ENCODE data around the gene TSPAN18. TPM values are rescaled to one million over a fixed set of nuclear protein-coding genes. Genes with fewer than 3 reads are reported as not detected.
A peak's percentile ranks its signal among the peaks of the same experiment; 100 is the strongest.

The TSPAN18 gene
- polyA plus RNA-seq, 12 donors = 37.3 to 67.7 (median 41.7) TPM; not detected in 1

DNA sequence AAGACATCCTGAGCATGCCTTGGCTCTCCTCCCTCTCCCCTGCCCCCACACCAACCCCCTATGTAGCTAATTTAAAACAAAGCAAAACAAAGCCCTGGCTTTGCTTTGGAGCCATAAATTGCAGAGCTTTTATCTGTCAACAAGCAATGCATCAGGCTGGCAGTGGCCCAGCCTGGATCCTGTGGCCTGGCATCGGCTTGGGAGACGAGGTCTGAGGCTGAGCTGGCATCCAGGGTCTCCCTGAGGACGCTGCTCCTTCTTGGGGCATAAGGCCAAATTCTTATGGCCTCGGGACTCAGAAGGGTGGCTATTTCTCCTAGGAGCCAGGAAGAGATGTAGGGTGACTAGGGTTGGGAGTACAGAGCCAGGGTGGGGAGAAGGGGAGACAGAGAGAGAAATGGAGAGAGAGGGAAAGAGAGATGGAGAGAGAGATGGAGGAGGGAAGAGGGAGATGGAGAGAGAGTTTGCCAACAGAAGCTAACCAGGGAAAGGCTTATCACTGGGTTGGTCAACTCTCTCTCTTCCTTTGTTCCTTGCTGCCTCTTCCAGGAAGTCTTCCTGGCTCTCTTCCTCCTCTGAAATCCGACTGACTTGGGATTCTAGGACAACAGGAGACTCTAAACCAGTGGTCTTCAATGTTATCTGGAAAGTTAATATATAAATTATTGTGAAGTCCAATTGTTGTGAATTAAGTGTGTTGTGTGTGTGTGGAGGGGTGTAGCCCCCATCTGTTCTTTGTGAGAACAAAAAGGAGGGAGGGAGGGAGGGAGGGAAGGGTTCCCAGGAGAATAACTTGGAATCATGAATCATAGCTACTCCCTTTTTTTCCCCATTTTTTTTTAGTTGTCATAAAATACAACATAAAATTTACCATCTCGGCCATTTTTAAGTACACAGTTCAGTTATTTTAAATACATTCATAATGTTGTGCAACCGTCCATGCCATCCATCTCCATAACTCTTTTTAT lies 29.1 kb downstream of the TSPAN18 start:
- no peak for DNase-seq

DNA sequence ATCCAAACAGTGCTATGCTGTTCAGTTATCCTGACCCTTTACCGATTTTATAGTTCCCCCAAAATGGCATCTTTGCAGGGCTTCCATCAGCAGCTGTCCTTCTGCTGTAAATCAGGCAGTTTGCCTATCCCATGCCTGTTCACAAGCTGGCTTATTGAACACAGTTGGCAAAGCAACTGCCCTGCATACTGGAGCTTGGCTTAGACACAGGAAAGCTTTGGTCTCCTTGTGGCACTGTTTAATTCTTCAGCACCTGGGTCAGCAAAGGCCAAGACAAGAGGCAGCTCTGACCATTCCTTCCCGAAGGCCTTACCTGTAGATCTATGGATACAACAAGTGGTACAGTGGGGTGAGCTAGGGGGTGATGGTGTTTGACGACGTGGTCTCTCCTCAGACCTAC lies 32.2 kb downstream of the TSPAN18 start:
- no peak for DNase-seq

DNA sequence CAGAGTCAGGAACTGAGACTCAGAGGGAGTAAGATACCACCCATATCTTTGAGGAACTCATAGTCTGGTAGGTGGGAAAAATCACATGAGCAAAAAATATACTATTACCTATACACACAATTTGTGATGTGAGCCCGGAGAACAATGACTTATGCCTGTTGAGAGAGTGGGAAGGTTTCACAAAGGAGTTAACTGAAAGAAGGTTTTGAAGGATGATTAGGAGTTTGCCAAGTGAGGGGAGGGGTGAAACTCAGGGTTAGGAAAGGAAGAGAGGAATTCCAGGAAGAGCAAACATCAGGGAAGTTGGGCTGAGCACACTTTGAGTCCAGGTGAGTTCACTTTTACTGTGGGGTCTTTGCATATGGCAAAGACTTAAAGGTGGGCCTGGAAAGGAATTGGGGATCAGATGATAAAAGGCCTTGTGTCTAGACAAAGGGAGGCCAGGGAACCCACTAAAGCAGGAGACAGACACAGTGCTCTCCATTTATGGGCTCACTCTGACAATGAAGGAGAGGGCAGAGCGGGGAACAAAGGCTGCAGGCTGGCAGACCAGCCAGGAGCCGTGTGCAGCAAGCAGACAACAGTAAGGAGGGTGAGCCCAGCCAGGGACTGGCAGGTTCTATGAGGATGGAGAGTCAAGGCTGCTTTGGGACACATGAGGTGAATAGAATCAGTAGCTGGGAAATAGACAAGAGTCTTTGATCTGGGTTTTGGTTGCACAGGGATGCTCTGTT lies 33.1 kb downstream of the TSPAN18 start:
- no peak for DNase-seq

DNA sequence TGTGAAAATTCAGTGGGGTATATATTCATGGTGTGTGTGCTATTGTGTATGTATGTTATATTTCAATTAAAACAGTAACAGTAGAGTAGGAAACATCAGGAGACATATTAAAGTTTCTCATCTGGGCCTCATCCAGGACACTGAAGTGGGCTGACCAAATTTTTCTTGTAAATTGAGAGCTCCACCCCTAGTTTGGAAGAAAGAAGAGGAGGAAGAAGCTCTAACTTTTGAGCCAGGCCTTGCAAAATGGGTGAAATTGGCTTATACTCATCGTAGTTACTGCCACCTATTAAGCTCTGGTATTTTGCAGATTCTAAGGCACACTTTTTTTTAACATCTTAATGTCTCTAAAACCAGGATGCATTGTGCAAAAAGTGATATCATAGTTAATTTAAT lies 33.7 kb downstream of the TSPAN18 start:
- DNase-seq = no peak

DNA sequence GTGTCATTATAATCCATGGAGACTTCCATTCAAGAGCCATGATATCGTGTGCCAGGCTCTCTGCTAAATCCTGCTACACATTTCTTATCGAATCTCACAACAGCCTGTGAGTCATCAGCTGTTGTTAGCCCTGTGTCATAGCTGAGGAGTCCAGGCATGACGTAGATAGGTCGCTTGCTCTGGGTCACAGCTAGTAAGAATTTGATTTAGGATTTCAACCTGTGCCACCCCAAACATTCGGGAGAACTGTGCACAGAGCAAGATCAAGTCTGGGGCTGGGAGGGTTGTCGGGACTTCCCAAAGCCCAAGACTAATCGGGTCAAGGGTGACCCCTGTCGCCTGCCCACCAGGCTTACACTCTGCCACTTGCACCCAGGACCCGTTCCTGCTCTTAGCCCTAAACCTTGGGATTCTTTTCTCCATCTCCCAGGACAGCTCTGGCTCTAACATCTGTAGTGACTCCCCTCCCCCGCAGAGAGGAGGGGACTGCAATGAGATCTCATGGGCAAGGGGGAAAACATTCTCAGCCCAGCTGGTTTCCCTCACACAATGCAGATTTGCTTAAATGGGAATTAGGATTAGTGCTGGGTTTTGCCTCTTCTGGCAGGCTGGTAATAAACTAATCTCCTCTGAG lies 34.3 kb downstream of the TSPAN18 start:
- DNase-seq = peak; percentile 54

DNA sequence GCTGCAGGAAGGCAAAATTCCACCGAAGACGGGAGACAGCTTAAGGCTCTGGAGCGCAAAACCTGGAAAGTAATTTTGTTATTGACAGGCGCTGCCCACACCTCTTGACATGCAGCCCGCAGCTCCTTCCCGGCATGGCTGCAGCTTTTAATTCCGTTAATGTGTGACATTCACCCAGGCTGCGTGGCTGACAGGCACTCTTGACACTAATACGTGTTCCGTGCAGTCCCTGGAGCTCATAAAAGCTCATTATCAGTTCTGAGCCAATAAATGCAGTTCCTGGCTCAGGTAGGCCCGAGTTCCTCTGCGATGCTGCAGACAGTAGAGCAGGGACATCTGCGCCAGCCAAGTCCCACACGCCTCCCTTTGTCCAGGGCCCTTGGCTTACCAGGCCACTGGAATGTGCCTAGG lies 34.8 kb downstream of the TSPAN18 start:
- DNase-seq = no peak

DNA sequence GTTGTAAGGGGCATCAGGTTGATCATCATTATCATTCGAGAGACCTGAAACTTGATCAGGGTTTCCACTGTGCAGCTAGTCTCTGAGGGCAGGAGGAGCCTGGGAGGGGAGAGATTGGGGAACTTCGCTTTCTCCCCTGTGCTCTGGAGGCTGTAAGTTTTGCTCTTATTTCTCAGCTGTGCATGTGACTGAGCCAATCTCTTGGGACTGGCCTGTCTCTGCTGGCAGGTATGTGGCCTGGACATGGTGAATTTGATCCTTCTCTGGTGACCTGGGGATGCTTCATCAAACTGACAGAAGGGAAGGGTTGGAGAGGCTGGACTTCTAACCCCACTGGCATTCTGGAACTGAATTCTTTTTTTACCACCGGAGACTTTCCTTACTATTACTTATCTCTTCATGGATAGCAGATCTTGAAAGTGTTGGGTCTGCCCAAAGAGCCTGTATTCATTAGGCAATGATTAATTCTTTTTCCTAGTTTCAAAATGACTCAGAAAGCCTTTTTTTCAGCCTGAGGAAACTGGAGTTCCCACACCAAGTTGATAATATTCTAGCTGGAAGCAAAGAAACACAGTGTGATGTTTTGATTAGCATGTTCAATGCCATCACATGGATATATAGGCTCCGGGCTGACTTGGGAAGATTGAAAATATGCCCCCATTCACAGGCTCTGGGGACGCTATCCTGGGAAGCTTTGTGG lies 36.5 kb downstream of the TSPAN18 start:
- no peak for DNase-seq

DNA sequence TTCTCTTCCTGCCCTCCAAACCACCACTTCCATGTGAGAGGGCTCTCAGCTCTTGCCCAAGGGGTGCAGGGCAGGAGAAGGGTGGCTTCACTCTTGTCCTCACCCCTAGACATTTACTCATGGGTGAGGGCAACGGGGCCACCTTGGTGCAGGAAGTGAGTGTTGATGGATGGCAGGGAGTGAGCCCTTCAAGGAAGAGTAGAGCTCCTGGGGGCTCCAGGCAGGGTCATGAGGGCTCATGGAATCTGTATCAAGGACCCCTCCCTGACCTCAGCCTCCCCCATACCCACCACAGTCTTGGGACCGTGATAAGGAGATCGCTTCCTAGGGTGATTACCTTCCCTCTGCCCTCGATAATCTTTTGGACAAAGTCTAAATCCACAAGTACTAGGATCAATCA lies 37.8 kb downstream of the TSPAN18 start:
- no peak for DNase-seq

DNA sequence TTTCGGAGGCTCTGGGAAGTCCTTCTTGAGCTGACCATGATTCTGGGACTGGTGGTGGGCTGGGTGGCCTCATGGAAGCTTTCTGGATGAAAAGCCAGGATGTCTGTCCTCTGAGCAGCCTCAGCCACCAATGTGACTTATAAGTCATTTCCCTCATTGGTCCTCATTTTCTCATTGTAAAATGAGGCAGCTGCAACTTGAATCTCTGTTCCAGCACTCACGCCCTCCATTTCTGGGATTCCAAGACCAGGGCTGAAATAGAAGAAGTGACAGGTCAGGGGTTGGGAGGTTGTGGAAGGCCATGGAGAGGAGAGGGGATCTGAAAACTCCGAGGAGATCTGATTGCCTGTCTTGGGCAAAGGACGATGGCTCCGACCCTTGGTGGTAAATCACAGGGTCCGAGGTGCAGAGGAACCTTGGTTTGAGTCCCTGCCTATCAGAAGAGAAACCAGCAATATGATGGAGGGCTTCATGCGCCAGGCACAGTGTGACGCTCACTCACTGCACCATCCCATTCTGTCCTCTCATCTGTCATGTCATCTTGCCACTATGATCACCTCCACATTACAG lies 38.3 kb downstream of the TSPAN18 start:
- no peak for DNase-seq

DNA sequence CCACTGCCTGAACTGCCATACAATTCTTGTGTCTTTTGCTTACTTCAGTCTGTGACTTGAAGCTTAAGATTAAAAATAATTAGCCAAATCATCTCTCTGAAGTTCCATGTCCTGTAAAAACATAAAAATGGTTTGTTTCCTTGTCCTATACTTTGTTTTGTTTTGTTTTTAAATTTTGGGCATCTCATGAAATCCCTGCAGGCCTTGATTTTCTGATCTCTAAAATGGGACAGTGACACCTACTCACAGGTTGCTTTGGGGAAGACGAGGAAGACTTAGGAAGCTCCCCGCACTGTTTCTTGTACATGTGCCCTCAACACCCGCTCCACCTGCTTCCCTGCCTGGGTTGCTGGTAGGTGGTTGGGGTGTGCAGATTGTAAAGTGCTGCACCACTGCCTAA lies 38.9 kb downstream of the TSPAN18 start:
- DNase-seq = no peak

DNA sequence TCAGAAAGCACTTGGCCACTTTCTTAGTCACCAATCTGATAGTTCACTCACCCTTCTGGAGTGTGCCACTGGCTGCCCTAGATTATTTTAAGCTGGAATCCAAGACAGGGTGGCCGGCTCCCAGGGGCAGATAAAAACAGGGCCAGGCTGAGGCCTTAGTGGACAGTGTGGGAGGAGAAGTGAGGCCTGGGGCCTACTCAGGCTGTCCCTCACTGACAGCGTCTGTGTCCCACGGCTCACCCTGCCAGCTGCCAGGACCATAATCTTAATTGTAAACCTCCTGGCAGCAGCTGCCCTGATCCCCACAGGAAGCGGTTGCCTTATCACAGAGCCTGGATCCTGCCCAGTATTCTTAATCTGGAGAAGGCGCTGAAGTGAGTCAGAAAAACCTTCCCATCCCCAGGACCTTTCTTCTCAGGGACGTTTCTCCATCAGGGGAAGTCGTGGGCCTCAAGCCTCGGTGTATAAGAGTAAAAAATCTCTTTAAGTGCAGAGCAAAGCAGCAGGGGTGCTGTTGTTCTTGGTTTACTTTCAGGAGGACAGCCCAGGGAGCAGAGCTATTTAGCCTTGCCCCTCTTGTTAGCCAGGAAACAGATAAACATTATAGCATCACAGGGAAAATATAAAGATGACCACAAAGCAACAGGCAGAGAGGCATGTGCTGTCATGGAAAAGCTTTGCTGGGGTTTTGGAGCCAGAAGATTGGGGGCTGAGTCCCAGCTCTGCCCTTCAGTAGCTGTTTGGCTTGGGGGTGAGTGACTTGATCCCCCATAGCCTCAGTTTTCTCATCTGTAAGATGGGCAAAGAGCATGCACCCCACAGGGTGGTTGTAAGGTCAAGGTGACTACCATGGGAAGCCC lies 39.6 kb downstream of the TSPAN18 start:
- DNase-seq = no peak

DNA sequence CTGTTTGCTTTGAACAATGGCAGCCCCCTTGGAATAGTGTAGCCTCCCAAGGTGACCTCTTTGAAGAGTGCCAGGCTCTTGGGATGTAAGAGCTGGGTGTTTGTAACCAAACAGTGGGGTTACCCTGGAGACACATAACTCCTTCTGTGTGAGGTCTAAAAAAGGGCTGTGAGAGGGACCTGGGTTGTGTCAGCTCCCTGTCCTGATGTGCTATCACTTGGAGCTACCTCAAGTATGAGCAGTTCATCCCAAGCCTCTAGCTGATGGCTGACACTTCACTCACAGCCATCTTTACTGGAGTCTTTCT lies 40.2 kb downstream of the TSPAN18 start:
- no peak for DNase-seq

DNA sequence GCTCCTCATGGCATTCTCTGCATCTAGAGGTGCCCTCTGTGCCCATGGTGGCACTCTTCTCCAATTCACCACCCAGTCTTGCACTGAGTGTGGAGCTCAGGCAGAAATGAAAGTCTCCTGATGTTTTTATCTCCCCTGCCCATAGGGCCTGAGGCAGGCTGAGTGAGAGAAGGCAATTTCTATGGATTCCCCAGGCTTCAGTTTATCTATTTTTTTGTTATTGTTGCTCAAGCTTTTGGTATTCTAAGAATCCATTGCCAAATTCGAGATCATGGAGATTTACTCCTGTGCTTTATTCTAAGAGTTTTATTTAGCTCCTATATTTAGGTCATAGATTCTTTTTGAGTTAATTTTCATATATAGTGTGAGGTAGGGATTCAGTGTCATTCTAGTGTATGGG lies 40.7 kb downstream of the TSPAN18 start:
- DNase-seq = no peak

DNA sequence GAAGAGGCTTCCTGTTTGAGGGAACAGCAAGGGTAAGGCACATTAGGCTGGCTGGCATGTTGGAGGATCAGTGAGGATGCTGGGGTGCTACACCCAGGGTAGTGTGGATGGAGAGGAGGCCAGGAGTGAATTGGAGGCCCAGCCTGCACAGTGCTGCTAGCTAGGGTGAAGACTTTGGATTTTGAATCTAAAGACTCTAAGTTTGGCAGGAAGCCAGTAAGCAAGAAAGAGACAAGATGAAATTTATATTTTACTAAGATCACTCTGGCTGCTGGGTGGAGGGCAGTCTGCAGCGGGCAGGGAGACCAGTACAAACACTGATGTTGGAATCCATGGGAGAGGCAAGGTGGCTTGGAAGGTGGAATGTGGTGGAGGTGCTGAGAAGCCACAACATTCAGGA lies 43.6 kb downstream of the TSPAN18 start:
- no peak for DNase-seq

DNA sequence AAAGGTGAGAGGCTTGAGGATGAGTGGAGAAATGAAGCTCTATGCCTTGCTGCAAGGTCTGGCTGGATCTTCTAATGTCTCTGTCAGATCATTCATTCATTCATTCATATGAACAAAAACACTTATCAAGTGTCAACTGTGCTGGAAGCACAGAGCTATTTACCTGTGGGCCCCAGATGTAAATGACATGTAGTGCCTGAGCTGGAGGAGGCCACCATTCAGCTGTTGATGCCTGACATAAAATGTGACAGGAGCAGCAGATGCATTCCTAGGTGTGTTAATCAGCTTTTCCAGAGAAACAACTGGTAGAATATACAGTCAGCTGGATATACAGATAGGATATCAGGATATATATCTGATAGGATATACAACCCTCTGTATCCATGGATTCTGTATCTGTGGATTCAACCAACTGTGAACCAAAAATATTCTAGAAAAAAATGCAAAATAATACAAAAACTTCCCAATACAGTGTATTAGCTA lies 44.5 kb downstream of the TSPAN18 start:
- no peak for DNase-seq

DNA sequence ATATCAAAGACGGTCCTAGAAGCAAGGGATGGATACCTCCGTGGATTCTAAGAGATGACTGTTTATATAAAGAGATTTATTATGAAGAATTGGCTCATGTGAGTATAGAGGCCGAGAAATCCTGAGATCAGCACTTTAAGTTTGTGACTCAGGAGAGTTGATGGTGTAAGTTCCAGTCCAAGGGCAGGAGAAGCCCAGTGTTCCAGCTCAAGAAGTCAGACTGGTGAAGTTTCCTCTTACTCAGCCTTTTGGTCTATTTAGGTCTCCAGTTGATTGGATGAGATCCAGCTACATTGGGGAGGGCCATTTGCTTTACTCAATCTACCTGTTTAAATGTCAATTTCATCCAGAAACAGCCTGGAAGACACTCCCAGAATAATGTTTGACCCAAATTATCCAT lies 45.1 kb downstream of the TSPAN18 start:
- DNase-seq = no peak

DNA sequence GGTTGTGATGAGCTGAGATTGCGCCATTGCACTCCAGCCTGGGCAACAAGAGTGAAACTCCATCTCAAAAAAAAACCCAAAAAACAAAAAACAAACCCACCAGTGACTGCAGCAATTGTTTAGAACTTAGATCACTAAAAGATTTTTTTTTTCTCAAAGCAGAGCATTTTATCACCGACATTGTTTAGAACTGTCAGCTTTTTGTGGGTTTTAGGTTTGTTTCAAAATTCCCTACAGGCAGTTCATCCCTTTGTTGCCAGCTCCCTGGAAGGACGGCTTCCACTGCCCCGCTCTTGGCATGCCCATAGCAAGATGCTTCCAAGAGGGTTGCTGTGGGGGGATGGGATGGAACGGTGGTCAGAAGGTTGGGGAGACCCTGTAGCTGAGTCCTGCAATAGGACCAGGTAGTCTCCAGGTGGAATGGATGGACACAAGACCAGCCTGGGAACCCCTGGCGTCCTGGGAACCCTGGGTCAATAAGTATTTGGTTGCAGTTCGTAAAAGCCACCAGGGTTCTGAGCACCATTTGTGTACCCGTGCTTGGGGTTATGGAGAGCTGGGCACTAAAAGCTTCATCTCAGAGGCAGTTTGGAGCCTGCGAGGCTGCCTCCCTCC lies 46.7 kb downstream of the TSPAN18 start:
- DNase-seq = no peak

DNA sequence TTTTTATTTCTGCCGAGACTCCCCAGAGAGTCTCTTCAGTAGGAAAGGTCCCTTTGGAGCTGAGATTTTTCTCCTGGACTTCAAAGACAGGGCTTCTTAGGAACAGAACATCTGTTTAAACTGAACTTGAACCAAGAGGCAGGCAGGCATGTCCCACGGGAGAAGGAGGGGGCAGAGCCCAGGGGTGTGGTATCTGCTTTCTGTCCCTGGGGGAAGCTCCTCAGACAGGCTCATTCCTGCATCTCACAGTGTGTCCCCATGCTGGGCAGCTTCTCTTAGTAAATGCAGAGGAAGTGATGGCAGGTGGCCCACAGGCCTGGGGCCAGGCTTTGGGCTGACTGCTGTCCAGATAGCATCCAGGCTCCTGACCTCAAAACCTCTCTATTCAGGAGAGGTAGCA lies 47.3 kb downstream of the TSPAN18 start:
- DNase-seq = peak; percentile 51

DNA sequence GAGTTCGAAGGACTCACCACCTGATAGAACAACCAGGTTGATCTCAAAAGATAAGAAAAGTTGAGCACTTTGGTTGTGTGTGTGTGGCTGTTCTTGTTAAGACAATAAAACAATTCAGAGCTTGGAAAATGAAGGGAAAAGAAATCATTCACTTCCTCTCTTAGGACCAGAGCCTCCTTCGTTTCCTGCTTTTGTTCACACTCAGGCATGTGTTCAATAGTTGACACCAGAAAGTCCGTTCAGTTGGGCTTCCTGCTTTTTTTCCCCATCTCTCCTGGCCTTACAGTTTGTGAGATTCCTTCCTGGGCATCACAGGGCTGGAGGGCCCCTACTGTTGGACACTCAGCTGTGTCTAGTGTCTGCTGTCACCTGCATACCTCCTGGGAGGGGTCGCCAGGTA lies 48.0 kb downstream of the TSPAN18 start:
- DNase-seq = no peak

DNA sequence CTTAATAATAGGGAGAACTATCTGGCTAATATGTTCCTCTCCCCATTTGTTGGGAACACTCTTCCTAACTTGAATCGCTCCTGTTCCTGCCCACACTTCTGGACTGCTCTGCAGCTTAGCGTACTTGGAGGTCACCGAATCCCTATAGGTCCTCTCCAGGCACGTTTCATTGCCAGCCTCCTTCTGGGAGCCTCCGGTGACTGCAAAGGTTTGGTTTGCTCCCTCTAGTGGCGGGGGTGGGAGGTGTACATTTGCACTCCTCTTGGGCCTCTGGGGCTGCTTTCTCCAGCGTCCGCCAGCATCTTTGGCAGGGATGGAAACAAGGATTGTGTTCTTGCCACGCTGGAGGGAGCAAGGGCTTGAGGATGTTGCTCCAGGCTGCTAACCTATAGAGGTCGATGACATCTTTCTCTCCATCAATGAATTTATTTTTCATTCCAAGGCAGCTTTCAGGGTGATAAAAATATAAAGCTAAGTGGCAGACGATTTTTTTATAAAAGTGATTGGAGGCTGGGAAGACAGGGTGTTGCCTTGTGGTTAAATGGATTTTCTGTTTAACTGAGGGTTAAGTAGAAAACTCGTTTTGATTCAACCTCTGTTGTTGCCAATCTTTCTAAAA lies 48.7 kb downstream of the TSPAN18 start:
- DNase-seq = no peak

Data from muscle of arm (tissue), 12 donors.